IMR-90 (cell line): ENCODE results near the gene SLC9A9. TPM values are rescaled to one million over a fixed set of nuclear protein-coding genes. Genes with fewer than 3 reads are reported as not detected.

Experiments
- ATAC-seq: fragments of 200-7000 bp; cut with Tn5 transposase; 2 replicates; pipeline ENCODE4 v1.9.1; 2020; ENCODE audit warnings: low read depth, mild to moderate bottlenecking, moderate library complexity
- BruUV-seq: library from RNA; stranded (reverse); fragments of 400-500 nt; replicated peaks from 2 replicates; lab custom pipeline; 2021; lab: Mats Ljungman, UMichigan
- CTCF ChIA-PET: fragments of 300-600 bp; formaldehyde crosslinking; extraction: SDS; loops from one replicate; lab custom pipeline; 2021; ENCODE audit warnings: antibody characterized with exemption; lab: Yijun Ruan, JAX
- POLR2A ChIA-PET: fragments of 300-600 bp; sonication (Branson Sonifier 250); formaldehyde crosslinking; loops from one replicate; lab custom pipeline; 2022; ENCODE audit warnings: antibody characterized with exemption; ENCODE audit not compliant: unreplicated experiment; lab: Charles Lee
- DNase-seq: peaks from one replicate; pipeline ENCODE4 v3.0.0; 2013
- H2AFZ ChIP-seq: replicated peaks from 2 replicates; pipeline ENCODE3; 2013; ENCODE audit warnings: low read length, mild to moderate bottlenecking; ENCODE audit not compliant: poor library complexity
- H2AK5ac ChIP-seq: 2 replicates; pipeline ENCODE4 v1.6.1; 2013; ENCODE audit warnings: low read depth, low read length, inconsistent platforms
- H2AK9ac ChIP-seq: replicated peaks from 2 replicates; pipeline ENCODE3; 2013; ENCODE audit warnings: mild to moderate bottlenecking, low read depth, low read length, moderate library complexity; ENCODE audit not compliant: poor library complexity
- H2BK120ac ChIP-seq: 2 replicates; pipeline ENCODE4 v1.6.1; 2013; ENCODE audit warnings: low read depth, low read length, inconsistent platforms
- H2BK15ac ChIP-seq: 3 replicates; pipeline ENCODE4 v1.6.1; 2013; ENCODE audit warnings: low read depth, low read length, inconsistent platforms
- H2BK20ac ChIP-seq: 2 replicates; pipeline ENCODE4 v1.6.1; 2013; ENCODE audit warnings: low read depth, mild to moderate bottlenecking, inconsistent platforms, low read length, moderate library complexity
- H2BK5ac ChIP-seq: 2 replicates; pipeline ENCODE4 v1.6.1; 2013; ENCODE audit warnings: mild to moderate bottlenecking, low read depth, low read length, inconsistent platforms; ENCODE audit not compliant: poor library complexity, severe bottlenecking
- H3K14ac ChIP-seq: replicated peaks from 2 replicates; pipeline ENCODE4 v1.6.1; 2013; ENCODE audit warnings: low read depth, low read length, inconsistent platforms
- H3K18ac ChIP-seq: 2 replicates; pipeline ENCODE4 v1.6.1; 2013; ENCODE audit warnings: low read depth, low read length, control low read depth
- H3K23ac ChIP-seq: 2 replicates; pipeline ENCODE4 v1.6.1; 2013; ENCODE audit warnings: low read depth, low read length, inconsistent platforms
- H3K27ac ChIP-seq: 2 replicates; pipeline ENCODE4 v1.5.1; 2013; ENCODE audit warnings: mild to moderate bottlenecking, control low read depth, low read length; ENCODE audit not compliant: insufficient read depth
- H3K27me3 ChIP-seq: 2 replicates; pipeline ENCODE4 v1.6.1; 2013; ENCODE audit warnings: low read length; ENCODE audit not compliant: control insufficient read depth, insufficient read depth
- H3K36me3 ChIP-seq: 2 replicates; pipeline ENCODE4 v1.6.1; 2013; ENCODE audit warnings: low read length, mixed read lengths; ENCODE audit not compliant: control insufficient read depth, insufficient read depth
- H3K4ac ChIP-seq: 2 replicates; pipeline ENCODE4 v1.6.1; 2013; ENCODE audit warnings: low read depth, low read length, inconsistent platforms
- H3K4me1 ChIP-seq: 2 replicates; pipeline ENCODE4 v1.6.1; 2013; ENCODE audit warnings: low read length, mixed read lengths; ENCODE audit not compliant: control insufficient read depth, insufficient read depth
- H3K4me2 ChIP-seq: 2 replicates; pipeline ENCODE4 v1.6.1; 2013; ENCODE audit warnings: low read depth, mild to moderate bottlenecking, control low read depth, low read length, moderate library complexity
- H3K4me3 ChIP-seq: 2 replicates; pipeline ENCODE4 v1.5.1; 2013; ENCODE audit warnings: low read depth, mild to moderate bottlenecking, control low read depth, low read length, moderate library complexity; ENCODE audit not compliant: insufficient read depth
- H3K56ac ChIP-seq: 2 replicates; pipeline ENCODE4 v1.6.1; 2013; ENCODE audit warnings: low read length, inconsistent platforms; ENCODE audit not compliant: insufficient read depth; ENCODE audit errors: extremely low read depth
- H3K79me1 ChIP-seq, 2 experiments: 2 replicates each; pipeline ENCODE4 v1.6.1; 2013; ENCODE audit warnings: low read length in 2 of 2, inconsistent platforms in 1 of 2, low read depth in 1 of 2
- H3K9ac ChIP-seq: 2 replicates; pipeline ENCODE4 v1.6.1; 2013; ENCODE audit warnings: low read depth, low read length, control low read depth
- H3K9me1 ChIP-seq: 2 replicates; pipeline ENCODE4 v1.6.1; 2013; ENCODE audit warnings: low read length, inconsistent platforms; ENCODE audit not compliant: insufficient read depth
- H3K9me3 ChIP-seq: 2 replicates; pipeline ENCODE4 v1.6.1; 2013; ENCODE audit warnings: low read length; ENCODE audit not compliant: control insufficient read depth, insufficient read depth
- H4K20me1 ChIP-seq: 2 replicates; pipeline ENCODE4 v1.6.1; 2013; ENCODE audit warnings: low read length, inconsistent platforms; ENCODE audit not compliant: insufficient read depth
- H4K5ac ChIP-seq: 2 replicates; pipeline ENCODE4 v1.6.1; 2013; ENCODE audit warnings: mild to moderate bottlenecking, low read depth, low read length, control low read depth
- H4K8ac ChIP-seq, 2 experiments: 2 replicates each; pipeline ENCODE4 v1.6.1; 2013; ENCODE audit warnings: low read depth in 2 of 2, low read length in 2 of 2, control low read depth in 1 of 2, inconsistent platforms in 1 of 2
- H4K91ac ChIP-seq: 2 replicates; pipeline ENCODE4 v1.6.1; 2013; ENCODE audit warnings: low read depth, low read length, inconsistent platforms; ENCODE audit not compliant: insufficient read depth
- POLR2A ChIP-seq: IDR thresholded peaks from 2 replicates; pipeline ENCODE4 v1.6.1; 2012; ENCODE audit warnings: mild to moderate bottlenecking, low read depth, low read length
- WGBS, 2 experiments: methylation state at CpG; one replicate each; pipeline versions ENCODE4 v1.1.5 to v1.1.7; 2013; ENCODE audit warnings: missing lambda C conversion rate in 2 of 2; ENCODE audit not compliant: insufficient read length in 1 of 2; ENCODE audit errors: extremely low coverage in 2 of 2; 5-methylcytosine and 5-hydroxymethylcytosine counted together
- dilution Hi-C: fragments of 300-500 bp; cut with HindIII; formaldehyde crosslinking; loops from one replicate; pipeline ENCODE4 v1.14.3; 2018; ENCODE audit warnings: low sequenced_read_pairs; ENCODE audit not compliant: unreplicated experiment
- in situ Hi-C: fragments of 300-500 bp; cut with MboI; formaldehyde crosslinking; loops from 3 replicates; pipeline ENCODE4 v1.14.3; 2019; ENCODE audit warnings: low sequenced_read_pairs, inconsistent platforms, mixed read lengths
- intact Hi-C: fragments of 100-400 bp; cut with micrococcal nuclease; formaldehyde crosslinking; loops from 2 replicates; pipeline ENCODE4 v1.10.0; 2022
- polyA plus RNA-seq, 3 experiments: library from polyadenylated mRNA; depleted of rRNA; stranded (reverse); fragments of >200 nt; gene quantifications; 2 replicates each; pipeline ENCODE4 v1.2.3, GENCODE V29; 2012; ENCODE audit warnings: low replicate concordance in 1 of 3
- total RNA-seq: library from RNA; depleted of rRNA; stranded (reverse); fragments of >200 nt; gene quantifications from 2 replicates; pipeline ENCODE4 v1.2.3, GENCODE V29; 2012
- TF ChIP-seq, protein P1 (sequence below): fragments of 150-350 bp; IDR thresholded peaks from 2 replicates; pipeline ENCODE4 v1.6.1; 2017; ENCODE audit warnings: mild to moderate bottlenecking, antibody characterized with exemption, low read length, low read depth

The SLC9A9 gene
- total and polyA plus RNA-seq, 2 of the 4 experiments (the other 2 are of a cell fraction) = 1.4 to 2.3 TPM

DNA sequence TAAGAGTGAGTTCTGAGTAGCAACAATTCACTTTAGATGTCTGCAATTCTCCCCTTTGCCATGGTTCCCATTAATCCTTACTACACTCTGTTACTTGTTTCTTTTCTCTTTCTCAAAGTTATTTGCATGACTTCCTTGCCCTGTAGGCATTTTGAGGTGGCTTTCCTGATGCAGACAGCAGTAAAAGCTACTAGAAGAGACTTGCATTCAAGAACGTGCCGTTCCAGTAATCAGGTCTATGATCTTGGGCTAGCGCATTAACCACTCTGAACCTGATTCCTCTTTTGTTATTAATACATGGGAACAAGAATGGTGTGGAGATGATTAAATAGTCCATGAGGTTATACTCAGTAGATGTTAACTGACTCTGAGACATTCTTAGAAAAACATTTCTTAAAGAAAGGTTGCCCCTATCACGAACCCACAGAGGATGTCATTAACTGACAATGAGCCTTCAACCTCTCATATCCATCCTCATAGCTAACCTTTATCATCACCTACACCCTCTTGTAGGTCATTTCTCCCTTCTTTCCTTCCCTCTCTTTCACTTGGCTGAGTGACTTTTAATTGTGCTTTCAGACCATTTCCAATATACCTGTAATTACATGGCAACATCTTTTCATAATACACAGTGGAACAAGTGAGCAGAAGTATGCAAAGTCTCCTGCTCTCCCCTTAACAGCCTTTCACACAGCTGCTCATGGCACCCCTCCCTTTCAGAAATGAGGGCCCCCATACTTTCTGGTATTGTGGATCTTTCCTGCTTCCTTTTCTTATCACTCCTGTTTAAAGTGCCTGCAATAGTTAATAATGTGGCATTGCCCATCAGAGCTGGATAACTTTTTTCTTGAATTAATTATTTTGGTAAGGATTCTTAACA lies 552.8 kb downstream of the SLC9A9 start:
- in situ Hi-C loops = no loop called here
- Histone ChIP-seq H2AFZ (no peak overlapping the region), H2BK15ac (no peak overlapping the region), H3K9me3 (no peaks in the 10 kb centered on the region), H3K79me1 (no peaks in the 10 kb centered on the region), H4K8ac (no peak overlapping the region), H2AK5ac (no peak overlapping the region), H4K20me1 (no peaks in the 10 kb centered on the region), H4K91ac (no peak overlapping the region), H3K23ac (no peak overlapping the region), H2BK120ac (no peak overlapping the region), H3K4ac (no peak overlapping the region), H2BK5ac (no peak overlapping the region), H3K18ac (no peak overlapping the region), H3K27ac (no peak overlapping the region), H2BK20ac (no peak overlapping the region), H2AK9ac (no peak overlapping the region), H3K56ac (no peak overlapping the region), H3K9me1 (no peaks in the 10 kb centered on the region), H4K5ac (no peak overlapping the region), H3K27me3 (no peaks in the 10 kb centered on the region), H3K4me2 (no peak overlapping the region), H3K4me3 (no peak overlapping the region), H3K4me1 (no peaks in the 10 kb centered on the region), H3K36me3 (no peaks in the 10 kb centered on the region), H3K9ac (no peak overlapping the region), H3K14ac (no peak overlapping the region)
- dilution Hi-C loops = no loop called here
- ChIA-PET CTCF (interaction anchor here (0.7 kb wide), 1 partner anchor 149 kb away, joined by 3 read pairs; no protein-coding TSS in a partner anchor), POLR2A (no interaction called here)
- no peak for DNase-seq
- ATAC-seq = no peak
- 67% methylated on average over 1 of the region's 4 CpGs; no CpG with 5 or more reads in 1 of the 2 experiments for WGBS, 2 experiments
- BruUV-seq = no TSS peak
- intact Hi-C loops = no loop called here
- no peak for TF ChIP-seq POLR2A
- TF ChIP-seq, protein P1, sequence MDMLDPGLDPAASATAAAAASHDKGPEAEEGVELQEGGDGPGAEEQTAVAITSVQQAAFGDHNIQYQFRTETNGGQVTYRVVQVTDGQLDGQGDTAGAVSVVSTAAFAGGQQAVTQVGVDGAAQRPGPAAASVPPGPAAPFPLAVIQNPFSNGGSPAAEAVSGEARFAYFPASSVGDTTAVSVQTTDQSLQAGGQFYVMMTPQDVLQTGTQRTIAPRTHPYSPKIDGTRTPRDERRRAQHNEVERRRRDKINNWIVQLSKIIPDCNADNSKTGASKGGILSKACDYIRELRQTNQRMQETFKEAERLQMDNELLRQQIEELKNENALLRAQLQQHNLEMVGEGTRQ = no peak
